Measurements from ENCODE around the gene KEAP1. TPM values are rescaled to one million over a fixed set of nuclear protein-coding genes. Genes with fewer than 3 reads are reported as not detected.
A peak's percentile ranks its signal among the peaks of the same experiment; 100 is the strongest.
"Not testable (repeated sequence)": the region's sequence is repeated elsewhere in the genome, so short reads cannot be mapped to it uniquely, and the experiment has no call there.

Gene KEAP1
- 21.8 and 23.4 TPM in 2 replicates for total RNA-seq (2014; rRNA removed; shearing (Covaris generic))
- 32.0 and 33.4 TPM in 2 replicates for polyA plus RNA-seq (2015; cell fraction: cytosol; rRNA removed)
- polyA plus RNA-seq (2015; cell fraction: nucleus; rRNA removed): 12.2 and 12.6 TPM in 2 replicates

DNA sequence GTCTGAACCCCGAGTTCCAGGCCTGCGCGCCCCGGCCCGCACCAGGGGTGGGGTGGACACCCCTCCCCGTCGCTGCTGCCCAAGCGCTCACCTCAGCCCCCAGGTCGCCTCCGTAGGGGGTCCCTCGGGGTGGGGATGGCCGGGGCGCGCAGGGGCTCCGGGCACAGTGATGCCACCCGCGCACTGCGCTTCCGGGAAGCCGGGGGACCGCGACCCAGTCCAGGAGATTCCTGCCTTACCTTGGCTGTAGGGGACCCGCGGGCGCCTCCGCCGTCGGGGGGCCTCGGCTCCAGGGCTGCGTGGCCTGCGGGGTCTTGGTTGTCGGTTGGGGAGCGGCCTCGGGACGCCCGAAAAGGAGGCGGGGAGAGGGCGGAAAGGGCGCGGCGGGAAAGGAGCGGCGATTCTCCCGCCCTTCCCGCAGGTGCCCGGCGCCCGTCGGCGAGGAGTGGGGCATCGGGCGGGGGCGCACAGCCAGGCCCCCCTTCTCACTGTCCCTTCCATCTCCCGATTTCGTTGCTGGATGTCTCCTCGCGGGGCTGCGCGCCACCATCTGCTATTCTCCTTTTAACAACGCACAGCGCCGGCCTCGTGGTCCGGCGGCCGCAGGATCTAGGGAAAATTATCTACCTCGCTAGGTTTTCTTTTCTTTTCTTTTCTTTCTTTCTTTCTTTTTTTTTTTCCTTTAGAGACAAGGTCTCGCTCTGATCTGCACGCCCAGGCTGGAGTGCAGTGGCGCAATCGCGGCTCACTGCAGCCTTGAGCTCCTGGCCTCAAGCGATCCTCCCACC is at the start of gene KEAP1:
Gene KEAP1, minus strand, starts transcription at position 355 of the 788 bp plus-strand sequence. CDS start 3,323 bp downstream, outside the sequence.
- in situ Hi-C loops (cut with HindIII; ENCODE audit: low pct_unique_long_range_greater_than_20kb, low sequenced_read_pairs): no loop called here
- DNase-seq (ENCODE audit: low read depth, low spot score): no peak

- DNase-seq (ENCODE audit: low read depth, low spot score): peak; percentile 59
- in situ Hi-C loops (cut with HindIII; ENCODE audit: low pct_unique_long_range_greater_than_20kb, low sequenced_read_pairs): no loop called here
Observed at GRCh38 chr19:10552510-10553053, 49.4 kb upstream of the KEAP1 start.

DNA sequence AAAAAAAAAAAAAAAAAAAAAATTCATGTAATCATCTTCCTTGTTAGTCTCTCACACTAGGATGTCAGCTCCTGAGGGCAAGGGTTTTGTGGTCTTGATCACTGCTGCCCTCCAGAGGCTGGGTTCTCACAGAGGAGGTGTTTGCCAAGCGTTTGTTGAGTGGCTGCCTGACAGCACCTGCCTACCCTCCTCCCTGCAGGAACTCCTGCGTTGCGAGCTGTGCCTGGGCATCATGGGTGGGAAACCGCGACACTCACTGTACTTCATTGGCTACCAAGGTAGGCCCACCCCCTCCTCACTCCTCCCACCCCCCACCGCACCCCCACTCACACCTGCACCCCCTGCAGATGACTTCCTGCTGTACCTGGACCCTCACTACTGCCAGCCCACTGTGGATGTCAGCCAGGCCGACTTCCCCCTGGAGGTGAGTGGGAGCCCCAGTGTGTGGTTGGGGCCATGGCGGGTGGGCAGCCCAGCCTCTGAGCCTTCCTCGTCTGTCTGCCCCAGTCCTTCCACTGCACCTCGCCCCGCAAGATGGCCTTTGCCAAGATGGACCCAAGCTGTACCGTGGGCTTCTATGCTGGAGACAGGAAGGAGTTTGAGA is 48.6 kb upstream of the KEAP1 start:
- in situ Hi-C loops (cut with HindIII; ENCODE audit: low pct_unique_long_range_greater_than_20kb, low sequenced_read_pairs): no loop called here
- peak; percentile 64 for DNase-seq (ENCODE audit: low read depth, low spot score)

- in situ Hi-C loops (cut with HindIII; ENCODE audit: low pct_unique_long_range_greater_than_20kb, low sequenced_read_pairs); DNase-seq (ENCODE audit: low read depth, low spot score): not testable (repeated sequence)
Observed at GRCh38 chr19:10551006-10551405, 47.9 kb upstream of the KEAP1 start.

- in situ Hi-C loops (cut with HindIII; ENCODE audit: low pct_unique_long_range_greater_than_20kb, low sequenced_read_pairs): no loop called here
Observed at GRCh38 chr19:10550336-10550735, 47.2 kb upstream of the KEAP1 start.

GRCh38 chr19:10549733-10550132 is 46.6 kb upstream of the KEAP1 start:
- in situ Hi-C loops (cut with HindIII; ENCODE audit: low pct_unique_long_range_greater_than_20kb, low sequenced_read_pairs): no loop called here
- no peak for DNase-seq (ENCODE audit: low read depth, low spot score)

More at GRCh38 chr19:10550336-10550735, 47.2 kb upstream of the KEAP1 start:
- no peak for DNase-seq (ENCODE audit: low read depth, low spot score)

DNA sequence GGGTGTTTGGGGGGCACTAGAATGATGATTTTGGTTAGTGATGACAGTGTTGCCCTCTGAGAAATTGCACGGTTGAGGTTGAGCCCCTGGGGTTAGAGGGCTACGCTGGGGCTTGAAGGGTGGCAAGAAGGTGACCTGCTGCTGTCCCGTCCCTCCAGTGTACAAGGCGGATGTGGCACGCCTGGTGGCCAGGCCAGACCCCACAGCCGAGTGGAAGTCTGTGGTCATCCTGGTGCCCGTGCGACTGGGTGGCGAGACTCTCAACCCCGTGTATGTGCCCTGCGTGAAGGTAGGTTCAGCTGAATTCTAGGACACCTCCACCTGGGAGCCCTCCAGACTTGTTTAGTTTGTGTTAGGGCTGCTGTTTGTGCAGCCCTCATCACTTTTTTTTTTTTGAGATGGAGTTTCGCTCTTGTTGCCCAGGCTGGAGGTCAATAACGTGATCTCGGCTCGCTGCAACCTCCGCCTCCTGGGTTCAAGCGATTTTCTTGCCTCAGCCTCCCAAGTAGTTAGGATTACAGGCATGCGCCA is 45.7 kb upstream of the KEAP1 start:
- in situ Hi-C loops (cut with HindIII; ENCODE audit: low pct_unique_long_range_greater_than_20kb, low sequenced_read_pairs): no loop called here
- DNase-seq (ENCODE audit: low read depth, low spot score): no peak

- DNase-seq (ENCODE audit: low read depth, low spot score): no peak
- in situ Hi-C loops (cut with HindIII; ENCODE audit: low pct_unique_long_range_greater_than_20kb, low sequenced_read_pairs): no loop called here
Observed at GRCh38 chr19:10546817-10547216, 43.7 kb upstream of the KEAP1 start.

GRCh38 chr19:10544753-10545251 is 41.6 kb upstream of the KEAP1 start:
- in situ Hi-C loops (cut with HindIII; ENCODE audit: low pct_unique_long_range_greater_than_20kb, low sequenced_read_pairs): no loop called here

GRCh38 chr19:10544242-10544752 is 41.1 kb upstream of the KEAP1 start:
- DNase-seq (ENCODE audit: low read depth, low spot score): peak; percentile 17
- in situ Hi-C loops (cut with HindIII; ENCODE audit: low pct_unique_long_range_greater_than_20kb, low sequenced_read_pairs): no loop called here

More at GRCh38 chr19:10544753-10545251, 41.6 kb upstream of the KEAP1 start:
- DNase-seq (ENCODE audit: low read depth, low spot score): no peak

GRCh38 chr19:10543420-10544241 is 40.5 kb upstream of the KEAP1 start, which contains the start of gene ATG4D:
Gene ATG4D (plus strand): TSS chr19:10543904. CDS start chr19:10544091, 187 bp downstream.
- peak; percentile 57 for DNase-seq (ENCODE audit: low read depth, low spot score)
- in situ Hi-C loops (cut with HindIII; ENCODE audit: low pct_unique_long_range_greater_than_20kb, low sequenced_read_pairs): no loop called here

DNA sequence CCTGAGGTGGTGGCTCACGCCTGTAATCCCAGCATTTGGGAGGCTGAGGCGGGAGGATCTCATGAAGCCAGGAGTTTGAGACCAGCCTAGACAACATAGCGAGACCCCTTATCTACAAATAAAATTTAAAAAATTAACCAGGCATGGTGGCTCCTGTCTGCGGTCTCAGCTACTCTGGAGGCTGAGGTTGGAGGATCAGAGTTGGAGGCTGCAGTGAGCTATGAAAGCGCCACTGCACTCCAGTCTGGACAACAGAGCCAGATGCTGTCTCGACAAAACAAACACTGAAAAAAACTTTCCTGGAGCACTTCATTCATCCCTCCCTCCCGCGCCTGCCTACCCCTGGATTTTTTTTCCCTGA is 39.9 kb upstream of the KEAP1 start:
- in situ Hi-C loops (cut with HindIII; ENCODE audit: low pct_unique_long_range_greater_than_20kb, low sequenced_read_pairs): no loop called here

GRCh38 chr19:10539016-10539415 is 35.9 kb upstream of the KEAP1 start:
- in situ Hi-C loops (cut with HindIII; ENCODE audit: low pct_unique_long_range_greater_than_20kb, low sequenced_read_pairs); DNase-seq (ENCODE audit: low read depth, low spot score): not testable (repeated sequence)

More for the DNA sequence above, 39.9 kb upstream of the KEAP1 start:
- no peak for DNase-seq (ENCODE audit: low read depth, low spot score)

- in situ Hi-C loops (cut with HindIII; ENCODE audit: low pct_unique_long_range_greater_than_20kb, low sequenced_read_pairs): no loop called here
Observed at GRCh38 chr19:10538204-10538983, 35.2 kb upstream of the KEAP1 start.

GRCh38 chr19:10537668-10538067 is 34.5 kb upstream of the KEAP1 start:
- in situ Hi-C loops (cut with HindIII; ENCODE audit: low pct_unique_long_range_greater_than_20kb, low sequenced_read_pairs): no loop called here
- no peak for DNase-seq (ENCODE audit: low read depth, low spot score)

More at GRCh38 chr19:10538204-10538983, 35.2 kb upstream of the KEAP1 start:
- DNase-seq (ENCODE audit: low read depth, low spot score): no peak

DNA sequence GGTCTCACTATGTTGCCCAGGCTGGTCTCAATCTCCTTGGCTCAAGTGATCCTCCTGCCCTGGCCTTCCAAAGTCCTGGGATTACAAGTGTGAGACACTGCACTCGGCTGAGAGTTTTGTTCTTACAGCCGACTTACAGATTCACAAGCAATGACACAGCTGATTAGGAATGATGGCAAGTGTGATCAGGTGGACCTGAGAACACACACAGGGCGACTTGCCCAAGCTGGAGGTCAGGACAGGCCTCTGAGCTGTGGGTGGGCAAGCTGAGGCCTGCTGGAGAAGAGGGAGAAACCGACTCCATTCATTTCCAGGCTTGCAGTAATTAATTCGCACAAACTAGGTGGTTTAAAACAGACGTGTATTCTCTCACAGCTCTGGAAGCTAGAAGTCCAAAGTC is 32.5 kb upstream of the KEAP1 start:
- in situ Hi-C loops (cut with HindIII; ENCODE audit: low pct_unique_long_range_greater_than_20kb, low sequenced_read_pairs): no loop called here
- no peak for DNase-seq (ENCODE audit: low read depth, low spot score)
